T-cell (primary cell): ENCODE data around the gene GNS. TPM values are rescaled to one million over a fixed set of nuclear protein-coding genes. Genes with fewer than 3 reads are reported as not detected.
A peak's percentile ranks its signal among the peaks of the same experiment; 100 is the strongest.

Experiments
- ATAC-seq, 4 experiments: fragments of 200-7000 bp in 3 of 4; fragments of 150-1000 bp in 1 of 4; cut with Tn5 transposase; replicated peaks in 1 of 4; 1 replicate in 3 of 4; 2 replicates in 1 of 4; pipeline ENCODE4 v1.10.0; 2021; ENCODE audit warnings: moderate library complexity in 3 of 4, mild to moderate bottlenecking in 2 of 4, moderate number of reproducible peaks in 1 of 4
- CTCF ChIA-PET, 2 donors: fragments of 300-600 bp; sonication (Branson Sonifier 250); formaldehyde crosslinking; loops; one replicate each; lab custom pipeline; 2022; ENCODE audit warnings: antibody characterized with exemption in 2 of 2; lab: Charles Lee
- POLR2A ChIA-PET, 2 donors: fragments of 300-600 bp; sonication (Branson Sonifier 250); formaldehyde crosslinking; loops; one replicate each; lab custom pipeline; 2022; ENCODE audit warnings: antibody characterized with exemption in 2 of 2; lab: Charles Lee
- DNase-seq, 35 experiments: peaks; one replicate each; pipeline versions ENCODE4 v3.0.0 to v3.0.0-alpha.2; 2013 to 2023
- H3K27ac ChIP-seq: one replicate; pipeline ENCODE4 v1.5.1; 2013; ENCODE audit warnings: low read length
- H3K27me3 ChIP-seq, 2 experiments: replicated peaks in 1 of 2; 1 replicate in 1 of 2; 2 replicates in 1 of 2; pipeline versions ENCODE4 v1.6.1 to v1.7.0; 2013; ENCODE audit warnings: low read length in 1 of 2, mixed read lengths in 1 of 2; ENCODE audit not compliant: control insufficient read depth in 2 of 2, insufficient read depth in 2 of 2; ENCODE audit errors: extremely low read depth in 1 of 2
- H3K36me3 ChIP-seq, 2 donors: 1 replicate in 1 of 2; 2 replicates in 1 of 2; pipeline versions ENCODE4 v1.6.1 to v1.7.0; 2013; ENCODE audit warnings: low read length in 1 of 2; ENCODE audit not compliant: control insufficient read depth in 2 of 2, insufficient read depth in 1 of 2; ENCODE audit errors: extremely low read depth in 1 of 2
- H3K4me1 ChIP-seq, 2 experiments: 1 replicate in 1 of 2; 2 replicates in 1 of 2; pipeline versions ENCODE4 v1.6.1 to v1.7.0; 2013; ENCODE audit warnings: low read length in 2 of 2, mixed read lengths in 1 of 2; ENCODE audit not compliant: insufficient read depth in 2 of 2, control insufficient read depth in 1 of 2; ENCODE audit errors: extremely low read depth in 1 of 2
- H3K4me3 ChIP-seq, 2 donors: 1 replicate in 1 of 2; 2 replicates in 1 of 2; pipeline versions ENCODE4 v1.5.1 to v1.7.0; 2013; ENCODE audit warnings: mild to moderate bottlenecking in 2 of 2, low read length in 1 of 2, moderate library complexity in 1 of 2; ENCODE audit not compliant: control insufficient read depth in 1 of 2; ENCODE audit errors: extremely low read depth in 1 of 2
- H3K9me3 ChIP-seq: 2 replicates; pipeline ENCODE4 v1.7.0; 2013
- H3K27ac Mint-ChIP-seq, 2 donors: one replicate each; pipeline ENCODE4 v1.8.0; 2020 to 2021; ENCODE audit warnings: mild to moderate bottlenecking in 2 of 2, mixed read lengths in 2 of 2
- H3K27me3 Mint-ChIP-seq, 2 donors: one replicate each; pipeline ENCODE4 v1.8.0; 2021 to 2022; ENCODE audit warnings: mixed read lengths in 2 of 2
- H3K36me3 Mint-ChIP-seq: one replicate; pipeline ENCODE4 v1.8.0; 2021; ENCODE audit warnings: mixed read lengths
- H3K4me1 Mint-ChIP-seq, 3 donors: one replicate each; pipeline ENCODE4 v1.8.0; 2020 to 2022; ENCODE audit warnings: mixed read lengths in 3 of 3, mild to moderate bottlenecking in 1 of 3
- H3K4me3 Mint-ChIP-seq, 3 donors: one replicate each; pipeline ENCODE4 v1.8.0; 2020 to 2022; ENCODE audit warnings: mild to moderate bottlenecking in 3 of 3, mixed read lengths in 3 of 3, moderate library complexity in 3 of 3
- H3K9me3 Mint-ChIP-seq, 3 donors: one replicate each; pipeline ENCODE4 v1.8.0; 2020 to 2022; ENCODE audit warnings: mixed read lengths in 3 of 3
- WGBS: methylation state at CpG from one replicate; pipeline ENCODE4 v1.1.5; 2013; ENCODE audit warnings: missing lambda C conversion rate; ENCODE audit not compliant: insufficient coverage; 5-methylcytosine and 5-hydroxymethylcytosine counted together
- total RNA-seq, 35 experiments: library from RNA in 6 of 35; stranded (reverse) in 6 of 35; fragments of 120-200 nt in 1 of 35; gene quantifications; one replicate each; pipeline versions ENCODE4 v1.2.1 to v1.2.4 and lab custom pipeline; 2013 to 2026

Gene GNS
- total RNA-seq, 5 donors from 2014 or later (not counting 1 experiment from before 2014, with no cell fraction given): 22.9 to 29.4 (median 25.5) TPM

DNA sequence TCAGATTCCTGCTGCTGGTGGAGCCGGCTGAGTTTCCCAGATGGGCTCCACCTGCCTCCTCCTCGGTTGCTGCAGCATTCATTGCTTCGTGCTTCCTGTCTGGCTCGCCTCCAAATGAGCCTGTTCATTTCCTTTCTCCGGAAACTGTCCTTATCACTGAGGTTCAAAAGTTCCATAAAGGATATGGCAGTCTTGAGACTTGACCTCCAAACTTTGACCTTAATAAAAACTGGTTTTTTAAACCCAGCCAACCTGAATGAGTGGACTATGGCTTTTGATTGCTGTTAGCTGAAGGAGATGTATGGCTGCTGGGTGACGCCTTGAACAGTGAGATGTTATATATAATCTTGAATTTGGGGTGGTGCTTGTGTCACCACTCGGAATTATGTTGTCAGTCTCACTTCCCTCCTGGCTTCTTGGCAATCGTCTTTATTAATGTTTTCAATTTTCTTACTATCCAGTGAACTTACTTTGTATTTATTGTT is 86.2 kb downstream of the GNS start:
- ATAC-seq (no peak), DNase-seq (peak in 13 of 35 experiments; percentile 11 to 75 (median 45))
- peaks cover 10% of the 10 kb centered on the region for H3K36me3 Mint-ChIP-seq
- H3K27ac Mint-ChIP-seq: peak overlapping the region; percentile 99 to 100
- CTCF ChIA-PET: interaction anchor here in 1 of 2 donors (1.1 kb wide), 1 partner anchor 25 kb away, joined by 6 read pairs; no protein-coding TSS in a partner anchor
- Histone ChIP-seq H3K27me3 (no peaks in the 10 kb centered on the region), H3K4me1 (peaks cover 87 to 95% of the 10 kb centered on the region in 2 experiments), H3K27ac (peak overlapping the region; percentile 91), H3K9me3 (no peaks in the 10 kb centered on the region), H3K4me3 (no peak overlapping the region), H3K36me3 (no peaks in the 10 kb centered on the region)
- no peaks in the 10 kb centered on the region for H3K27me3 Mint-ChIP-seq
- WGBS: 3% methylated on average over 5 of the region's 8 CpGs
- peaks cover 88 to 95% (median 92%) of the 10 kb centered on the region in 3 donors for H3K4me1 Mint-ChIP-seq
- H3K9me3 Mint-ChIP-seq: no peaks in the 10 kb centered on the region
- peak overlapping the region; percentile 63 to 90 (median 74) for H3K4me3 Mint-ChIP-seq
- POLR2A ChIA-PET: interaction anchor here (0.6 to 0.9 kb wide), 2 partner anchors 51 to 216 kb away, joined by 3 read pairs; no protein-coding TSS in a partner anchor

- CTCF ChIA-PET: no interaction called here
- ATAC-seq: no peak
Measured at GRCh38 chr12:64671681-64672080, 87.5 kb downstream of the GNS start.

GRCh38 chr12:64670919-64671639 is 88.1 kb downstream of the GNS start:
- Mint-ChIP-seq H3K36me3 (peaks cover 7% of the 10 kb centered on the region), H3K27ac (peak overlapping the region; percentile 97 to 99), H3K4me1 (peaks cover 90 to 95% (median 92%) of the 10 kb centered on the region in 3 donors), H3K4me3 (peak overlapping the region; percentile 76 to 90 (median 82)), H3K9me3 (no peaks in the 10 kb centered on the region), H3K27me3 (no peaks in the 10 kb centered on the region)
- Histone ChIP-seq H3K4me3 (peak overlapping the region in 1 of 2 donors; percentile 46), H3K9me3 (no peaks in the 10 kb centered on the region), H3K27ac (peak overlapping the region; percentile 91), H3K36me3 (no peaks in the 10 kb centered on the region), H3K4me1 (peaks cover 91 to 92% of the 10 kb centered on the region in 2 experiments), H3K27me3 (no peaks in the 10 kb centered on the region)
- ChIA-PET CTCF (interaction anchor here (0.5 kb wide), 2 partner anchors 14 to 25 kb away, joined by 3 to 8 read pairs; no protein-coding TSS in a partner anchor), POLR2A (interaction anchor here in 1 of 2 donors (1.6 kb wide), 1 partner anchor 15 kb away, joined by 6 read pairs; no protein-coding TSS in a partner anchor)
- ATAC-seq (no peak), DNase-seq (peak in 1 of 35 experiments; percentile 51)
- WGBS: no CpG with 5 or more reads among the region's 8 CpGs

More at GRCh38 chr12:64671681-64672080, 87.5 kb downstream of the GNS start:
- Mint-ChIP-seq H3K4me1 (peaks cover 88 to 95% (median 92%) of the 10 kb centered on the region in 3 donors), H3K27me3 (no peaks in the 10 kb centered on the region), H3K27ac (peak overlapping the region; percentile 97 to 99), H3K9me3 (no peaks in the 10 kb centered on the region), H3K4me3 (peak overlapping the region; percentile 76 to 90 (median 82)), H3K36me3 (peaks cover 7% of the 10 kb centered on the region)
- H3K4me1 ChIP-seq: peaks cover 87 to 95% of the 10 kb centered on the region in 2 experiments
- no peaks in the 10 kb centered on the region for H3K36me3 ChIP-seq
- no peaks in the 10 kb centered on the region for H3K9me3 ChIP-seq
- POLR2A ChIA-PET: no interaction called here
- H3K27me3 ChIP-seq: no peaks in the 10 kb centered on the region
- peak overlapping the region; percentile 91 for H3K27ac ChIP-seq
- H3K4me3 ChIP-seq: no peak overlapping the region
- DNase-seq: no peak
- no CpG with 5 or more reads among the region's 4 CpGs for WGBS

GRCh38 chr12:64670019-64670418 is 89.2 kb downstream of the GNS start:
- Histone ChIP-seq H3K36me3 (no peaks in the 10 kb centered on the region), H3K4me3 (peak overlapping the region; percentile 56 to 75), H3K27ac (peak overlapping the region; percentile 91), H3K9me3 (no peaks in the 10 kb centered on the region), H3K4me1 (peaks cover 89 to 92% of the 10 kb centered on the region in 2 experiments), H3K27me3 (no peaks in the 10 kb centered on the region)
- Mint-ChIP-seq H3K36me3 (peaks cover 7% of the 10 kb centered on the region), H3K4me1 (peaks cover 93 to 97% (median 94%) of the 10 kb centered on the region in 3 donors), H3K27ac (peak overlapping the region; percentile 97 to 99), H3K9me3 (no peaks in the 10 kb centered on the region), H3K27me3 (no peaks in the 10 kb centered on the region), H3K4me3 (peak overlapping the region; percentile 76 to 90 (median 82))
- WGBS: 0% methylated on average over 2 of the region's 4 CpGs
- ChIA-PET POLR2A (interaction anchor here (0.6 to 2.9 kb wide), 26 partner anchors 9 to 1632 kb away, joined by 3 to 32 read pairs (median 4); partner anchors contain the start of genes HELB (in 1 of the 2) and KICS2 (in 1 of the 2)), CTCF (interaction anchor here (0.6 to 3.7 kb wide), 30 partner anchors 9 to 1874 kb away, joined by 3 to 34 read pairs (median 4); no protein-coding TSS in a partner anchor)
- ATAC-seq (no peak), DNase-seq (peak in 4 of 35 experiments; percentile 12 to 58 (median 27))

- H3K9me3 ChIP-seq: no peaks in the 10 kb centered on the region
- 0% methylated on average over 8 of the region's 10 CpGs for WGBS
- peaks cover 94 to 97% (median 95%) of the 10 kb centered on the region in 3 donors for H3K4me1 Mint-ChIP-seq
- H3K36me3 Mint-ChIP-seq: peaks cover 7% of the 10 kb centered on the region
- H3K9me3 Mint-ChIP-seq: no peaks in the 10 kb centered on the region
- H3K27ac ChIP-seq: peak overlapping the region; percentile 91
- H3K27ac Mint-ChIP-seq: peak overlapping the region; percentile 97 to 99
- ATAC-seq (peak; percentile 87 to 90 (median 88)), DNase-seq (peak in 30 of 35 experiments; percentile 23 to 88 (median 52))
- peak overlapping the region; percentile 76 to 90 (median 82) for H3K4me3 Mint-ChIP-seq
- no peaks in the 10 kb centered on the region for H3K27me3 ChIP-seq
- H3K4me1 ChIP-seq: peaks cover 91 to 93% of the 10 kb centered on the region in 2 experiments
- peak overlapping the region; percentile 56 to 75 for H3K4me3 ChIP-seq
- no peaks in the 10 kb centered on the region for H3K27me3 Mint-ChIP-seq
- no peaks in the 10 kb centered on the region for H3K36me3 ChIP-seq
- POLR2A ChIA-PET: interaction anchor here (0.6 to 2.9 kb wide), 25 partner anchors 9 to 1633 kb away, joined by 3 to 32 read pairs (median 5); partner anchors contain the start of genes HELB (in 1 of the 2) and KICS2 (in 1 of the 2)
- CTCF ChIA-PET: interaction anchor here (0.6 to 3.7 kb wide), 29 partner anchors 9 to 1873 kb away, joined by 3 to 34 read pairs (median 4); no protein-coding TSS in a partner anchor
Measured at GRCh38 chr12:64669270-64669842, 89.8 kb downstream of the GNS start.
